Measurements from ENCODE around the gene SPIN2A.
"Not testable (repeated sequence)": the region's sequence is repeated elsewhere in the genome, so short reads cannot be mapped to it uniquely, and the experiment has no call there.

Gene SPIN2A

GRCh38 chrX:57137073-57137472 lies at the start of gene SPIN2A:
TSS of gene SPIN2A (minus strand) at chrX:57137397. CDS start at chrX:57136597, 800 bp downstream.
- H3K4me3 ChIP-seq (ENCODE audit: low read depth in 1 of 2, low read length in 2 of 2), result peak within 1 kb of the TSS in 1 of 2 donors; percentile 54
- not testable (repeated sequence) for H3K4me1 ChIP-seq (ENCODE audit: control insufficient read depth in 1 of 2, insufficient read depth in 2 of 2, low read length in 2 of 2); H3K36me3 ChIP-seq (ENCODE audit: control insufficient read depth in 1 of 2, insufficient read depth in 2 of 2, low read length in 2 of 2); H3K27ac ChIP-seq (ENCODE audit: low read length); H3K9me3 ChIP-seq (ENCODE audit: control insufficient read depth in 1 of 2, low read length in 2 of 2); H3K27me3 ChIP-seq (ENCODE audit: low read depth, low read length)

GRCh38 chrX:57178605-57179004 lies 41.4 kb upstream of the SPIN2A start:
- Histone ChIP-seq H3K36me3 (ENCODE audit: control insufficient read depth in 1 of 2, insufficient read depth in 2 of 2, low read length in 2 of 2) (no peaks in the 10 kb centered on the region), H3K27ac (ENCODE audit: low read length) (no peak overlapping the region), H3K4me1 (ENCODE audit: control insufficient read depth in 1 of 2, insufficient read depth in 2 of 2, low read length in 2 of 2) (no peaks in the 10 kb centered on the region), H3K4me3 (ENCODE audit: low read depth in 1 of 2, low read length in 2 of 2) (no peak overlapping the region), H3K27me3 (ENCODE audit: low read depth, low read length) (no peaks in the 10 kb centered on the region), H3K9me3 (ENCODE audit: control insufficient read depth in 1 of 2, low read length in 2 of 2) (no peaks in the 10 kb centered on the region)

GRCh38 chrX:57177070-57177469 lies 39.9 kb upstream of the SPIN2A start:
- H3K36me3 ChIP-seq (ENCODE audit: control insufficient read depth in 1 of 2, insufficient read depth in 2 of 2, low read length in 2 of 2), result no peaks in the 10 kb centered on the region
- H3K9me3 ChIP-seq (ENCODE audit: control insufficient read depth in 1 of 2, low read length in 2 of 2), result no peaks in the 10 kb centered on the region
- H3K4me1 ChIP-seq (ENCODE audit: control insufficient read depth in 1 of 2, insufficient read depth in 2 of 2, low read length in 2 of 2), result no peaks in the 10 kb centered on the region
- H3K27ac ChIP-seq (ENCODE audit: low read length), result no peak overlapping the region
- H3K4me3 ChIP-seq (ENCODE audit: low read depth in 1 of 2, low read length in 2 of 2), result no peak overlapping the region
- H3K27me3 ChIP-seq (ENCODE audit: low read depth, low read length), result no peaks in the 10 kb centered on the region

GRCh38 chrX:57172544-57172943 lies 35.3 kb upstream of the SPIN2A start:
- H3K9me3 ChIP-seq (ENCODE audit: control insufficient read depth in 1 of 2, low read length in 2 of 2), result no peaks in the 10 kb centered on the region
- H3K4me1 ChIP-seq (ENCODE audit: control insufficient read depth in 1 of 2, insufficient read depth in 2 of 2, low read length in 2 of 2), result no peaks in the 10 kb centered on the region
- H3K27me3 ChIP-seq (ENCODE audit: low read depth, low read length), result no peaks in the 10 kb centered on the region
- H3K27ac ChIP-seq (ENCODE audit: low read length), result no peak overlapping the region
- no peaks in the 10 kb centered on the region for H3K36me3 ChIP-seq (ENCODE audit: control insufficient read depth in 1 of 2, insufficient read depth in 2 of 2, low read length in 2 of 2)
- no peak overlapping the region for H3K4me3 ChIP-seq (ENCODE audit: low read depth in 1 of 2, low read length in 2 of 2)

GRCh38 chrX:57156397-57157049 lies 19.3 kb upstream of the SPIN2A start:
- Histone ChIP-seq H3K27ac (ENCODE audit: low read length) (no peak overlapping the region), H3K36me3 (ENCODE audit: control insufficient read depth in 1 of 2, insufficient read depth in 2 of 2, low read length in 2 of 2) (no peaks in the 10 kb centered on the region), H3K9me3 (ENCODE audit: control insufficient read depth in 1 of 2, low read length in 2 of 2) (no peaks in the 10 kb centered on the region), H3K4me1 (ENCODE audit: control insufficient read depth in 1 of 2, insufficient read depth in 2 of 2, low read length in 2 of 2) (no peaks in the 10 kb centered on the region), H3K27me3 (ENCODE audit: low read depth, low read length) (no peaks in the 10 kb centered on the region), H3K4me3 (ENCODE audit: low read depth in 1 of 2, low read length in 2 of 2) (no peak overlapping the region)

GRCh38 chrX:57155171-57155570 lies 18.0 kb upstream of the SPIN2A start:
- H3K4me3 ChIP-seq (ENCODE audit: low read depth in 1 of 2, low read length in 2 of 2), result no peak overlapping the region
- H3K4me1 ChIP-seq (ENCODE audit: control insufficient read depth in 1 of 2, insufficient read depth in 2 of 2, low read length in 2 of 2), result no peaks in the 10 kb centered on the region
- H3K27ac ChIP-seq (ENCODE audit: low read length), result no peak overlapping the region
- no peaks in the 10 kb centered on the region for H3K27me3 ChIP-seq (ENCODE audit: low read depth, low read length)
- no peaks in the 10 kb centered on the region for H3K36me3 ChIP-seq (ENCODE audit: control insufficient read depth in 1 of 2, insufficient read depth in 2 of 2, low read length in 2 of 2)
- no peaks in the 10 kb centered on the region for H3K9me3 ChIP-seq (ENCODE audit: control insufficient read depth in 1 of 2, low read length in 2 of 2)

- not testable (repeated sequence) for H3K27ac ChIP-seq (ENCODE audit: low read length); H3K4me3 ChIP-seq (ENCODE audit: low read depth in 1 of 2, low read length in 2 of 2); H3K9me3 ChIP-seq (ENCODE audit: control insufficient read depth in 1 of 2, low read length in 2 of 2); H3K36me3 ChIP-seq (ENCODE audit: control insufficient read depth in 1 of 2, insufficient read depth in 2 of 2, low read length in 2 of 2); H3K27me3 ChIP-seq (ENCODE audit: low read depth, low read length); H3K4me1 ChIP-seq (ENCODE audit: control insufficient read depth in 1 of 2, insufficient read depth in 2 of 2, low read length in 2 of 2)
Measured at GRCh38 chrX:57152222-57152621, 15.0 kb upstream of the SPIN2A start.

GRCh38 chrX:57138674-57139073 lies 1.5 kb upstream of the SPIN2A start:
- no peaks in the 10 kb centered on the region for H3K9me3 ChIP-seq (ENCODE audit: control insufficient read depth in 1 of 2, low read length in 2 of 2)
- H3K27me3 ChIP-seq (ENCODE audit: low read depth, low read length), result no peaks in the 10 kb centered on the region
- no peaks in the 10 kb centered on the region for H3K36me3 ChIP-seq (ENCODE audit: control insufficient read depth in 1 of 2, insufficient read depth in 2 of 2, low read length in 2 of 2)
- no peaks in the 10 kb centered on the region for H3K4me1 ChIP-seq (ENCODE audit: control insufficient read depth in 1 of 2, insufficient read depth in 2 of 2, low read length in 2 of 2)
- H3K27ac ChIP-seq (ENCODE audit: low read length), result no peak overlapping the region
- H3K4me3 ChIP-seq (ENCODE audit: low read depth in 1 of 2, low read length in 2 of 2), result no peak overlapping the region

- no peak overlapping the region for H3K27ac ChIP-seq (ENCODE audit: low read length)
Measured at GRCh38 chrX:57137501-57137900, 304 bp upstream of the SPIN2A start.

GRCh38 chrX:57136589-57136988 lies 608 bp downstream of the SPIN2A start:
- H3K4me3 ChIP-seq (ENCODE audit: low read depth in 1 of 2, low read length in 2 of 2), result peak overlapping the region in 1 of 2 donors; percentile 54
- H3K9me3 ChIP-seq (ENCODE audit: control insufficient read depth in 1 of 2, low read length in 2 of 2); H3K27ac ChIP-seq (ENCODE audit: low read length); H3K4me1 ChIP-seq (ENCODE audit: control insufficient read depth in 1 of 2, insufficient read depth in 2 of 2, low read length in 2 of 2); H3K27me3 ChIP-seq (ENCODE audit: low read depth, low read length); H3K36me3 ChIP-seq (ENCODE audit: control insufficient read depth in 1 of 2, insufficient read depth in 2 of 2, low read length in 2 of 2): not testable (repeated sequence)

More at GRCh38 chrX:57137501-57137900, 304 bp upstream of the SPIN2A start:
- Histone ChIP-seq H3K4me1 (ENCODE audit: control insufficient read depth in 1 of 2, insufficient read depth in 2 of 2, low read length in 2 of 2) (no peaks in the 10 kb centered on the region), H3K9me3 (ENCODE audit: control insufficient read depth in 1 of 2, low read length in 2 of 2) (no peaks in the 10 kb centered on the region), H3K4me3 (ENCODE audit: low read depth in 1 of 2, low read length in 2 of 2) (peak overlapping the region in 1 of 2 donors; percentile 54), H3K27me3 (ENCODE audit: low read depth, low read length) (no peaks in the 10 kb centered on the region), H3K36me3 (ENCODE audit: control insufficient read depth in 1 of 2, insufficient read depth in 2 of 2, low read length in 2 of 2) (no peaks in the 10 kb centered on the region)

- Histone ChIP-seq H3K4me1 (ENCODE audit: control insufficient read depth in 1 of 2, insufficient read depth in 2 of 2, low read length in 2 of 2) (no peaks in the 10 kb centered on the region), H3K36me3 (ENCODE audit: control insufficient read depth in 1 of 2, insufficient read depth in 2 of 2, low read length in 2 of 2) (no peaks in the 10 kb centered on the region), H3K4me3 (ENCODE audit: low read depth in 1 of 2, low read length in 2 of 2) (no peak overlapping the region), H3K27me3 (ENCODE audit: low read depth, low read length) (no peaks in the 10 kb centered on the region), H3K9me3 (ENCODE audit: control insufficient read depth in 1 of 2, low read length in 2 of 2) (no peaks in the 10 kb centered on the region), H3K27ac (ENCODE audit: low read length) (no peak overlapping the region)
Measured at GRCh38 chrX:57135287-57135686, 1.9 kb downstream of the SPIN2A start.

GRCh38 chrX:57134702-57135101 lies 2.5 kb downstream of the SPIN2A start:
- Histone ChIP-seq H3K36me3 (ENCODE audit: control insufficient read depth in 1 of 2, insufficient read depth in 2 of 2, low read length in 2 of 2) (no peaks in the 10 kb centered on the region), H3K9me3 (ENCODE audit: control insufficient read depth in 1 of 2, low read length in 2 of 2) (no peaks in the 10 kb centered on the region), H3K27ac (ENCODE audit: low read length) (no peak overlapping the region), H3K4me1 (ENCODE audit: control insufficient read depth in 1 of 2, insufficient read depth in 2 of 2, low read length in 2 of 2) (no peaks in the 10 kb centered on the region), H3K27me3 (ENCODE audit: low read depth, low read length) (no peaks in the 10 kb centered on the region), H3K4me3 (ENCODE audit: low read depth in 1 of 2, low read length in 2 of 2) (no peak overlapping the region)
